C1 segment of cervical spinal cord (tissue), 14 donors: ENCODE measurements around the gene SATB1.
"Not testable (repeated sequence)": the region's sequence is repeated elsewhere in the genome, so short reads cannot be mapped to it uniquely, and the experiment has no call there.

Experiments used
- DNase-seq, 14 donors: peaks; one replicate each; lab custom pipeline; 2025; lab: John Stamatoyannopoulos, UW

Gene SATB1

GRCh38 chr3:18354701-18355100 is 70.4 kb downstream of the SATB1 start:
- DNase-seq = no peak

- DNase-seq = no peak
Measured at GRCh38 chr3:18351823-18352744, 73.1 kb downstream of the SATB1 start.

GRCh38 chr3:18351069-18351628 is 74.0 kb downstream of the SATB1 start:
- no peak for DNase-seq

GRCh38 chr3:18349197-18349798 is 75.8 kb downstream of the SATB1 start:
- DNase-seq = peak in 3 of 14 donors; percentile 7 to 21 (median 18)

- no peak for DNase-seq
Measured at GRCh38 chr3:18346097-18346496, 79.0 kb downstream of the SATB1 start.

GRCh38 chr3:18345015-18345367 is 80.1 kb downstream of the SATB1 start:
- no peak for DNase-seq

GRCh38 chr3:18344306-18345014 is 80.7 kb downstream of the SATB1 start:
- DNase-seq = no peak

GRCh38 chr3:18343809-18344208 is 81.3 kb downstream of the SATB1 start:
- DNase-seq = no peak

- no peak for DNase-seq
Measured at GRCh38 chr3:18338827-18339514, 86.2 kb downstream of the SATB1 start.

- no peak for DNase-seq
Measured at GRCh38 chr3:18337231-18337630, 87.9 kb downstream of the SATB1 start.

- no peak for DNase-seq
Measured at GRCh38 chr3:18334837-18335601, 90.1 kb downstream of the SATB1 start.

GRCh38 chr3:18330772-18331441 is 94.2 kb downstream of the SATB1 start:
- not testable (repeated sequence) for DNase-seq

- no peak for DNase-seq
Measured at GRCh38 chr3:18308096-18308650, 117.0 kb downstream of the SATB1 start.

GRCh38 chr3:18307529-18307928 is 117.6 kb downstream of the SATB1 start:
- no peak for DNase-seq

GRCh38 chr3:18302517-18302916 is 122.6 kb downstream of the SATB1 start:
- no peak for DNase-seq

- DNase-seq = no peak
Measured at GRCh38 chr3:18301781-18302180, 123.4 kb downstream of the SATB1 start.

GRCh38 chr3:18300916-18301315 is 124.2 kb downstream of the SATB1 start:
- no peak for DNase-seq

- no peak for DNase-seq
Measured at GRCh38 chr3:18297126-18297525, 128.0 kb downstream of the SATB1 start.
